MM.1S (cell line): ENCODE measurements around the gene WFDC5.

Experiments used
- CTCF ChIP-seq: fragments of 300-600 bp; sonication (generic); IDR thresholded peaks from 2 replicates; pipeline ENCODE4 v1.5.1; 2016; ENCODE audit warnings: antibody characterized with exemption, low read length, mixed read lengths
- EZH2 ChIP-seq: fragments of 300-600 bp; sonication (generic); optimal IDR thresholded peaks from 2 replicates; pipeline ENCODE3; 2017; ENCODE audit warnings: low read depth, mild to moderate bottlenecking, antibody characterized with exemption, low read length, mixed read lengths

- no peak for TF ChIP-seq CTCF
- no peak for TF ChIP-seq EZH2
Measured at GRCh38 chr20:45060294-45060693, 54.7 kb downstream of the WFDC5 start.
